Neural cell (in vitro differentiated cells): ENCODE results near the gene PNCK. TPM values are rescaled to one million over a fixed set of nuclear protein-coding genes. Genes with fewer than 3 reads are reported as not detected.
"Not testable (repeated sequence)": the region's sequence is repeated elsewhere in the genome, so short reads cannot be mapped to it uniquely, and the experiment has no call there.

Experiments used
- H2AFZ ChIP-seq: fragments of 200-600, 300-800 bp; sonication (generic), shearing (Covaris generic); 2 replicates; pipeline ENCODE4 v1.6.0; 2014; ENCODE audit warnings: low read depth, mild to moderate bottlenecking, antibody characterized with exemption, low read length, moderate library complexity
- H3F3A ChIP-seq: fragments of 200-600 bp; shearing (Covaris generic); 2 replicates; pipeline ENCODE4 v1.6.1; 2016; ENCODE audit warnings: mild to moderate bottlenecking, moderate library complexity, mixed read lengths, antibody characterized with exemption, low read length; ENCODE audit not compliant: insufficient read depth, poor library complexity, severe bottlenecking
- H3K27ac ChIP-seq: fragments of 200-600, 300-800 bp; sonication (generic), shearing (Covaris generic); 2 replicates; pipeline ENCODE4 v1.5.1; 2014; ENCODE audit warnings: mild to moderate bottlenecking, low read length, moderate library complexity
- H3K27me3 ChIP-seq: fragments of 300-800, 200-600 bp; sonication (generic), shearing (Covaris generic); 2 replicates; pipeline ENCODE4 v1.6.0; 2014; ENCODE audit warnings: mild to moderate bottlenecking, low read depth, low read length, moderate library complexity; ENCODE audit not compliant: insufficient read depth
- H3K36me3 ChIP-seq: fragments of 300-800, 200-600 bp; sonication (generic), shearing (Covaris generic); 2 replicates; pipeline ENCODE4 v1.5.1; 2014; ENCODE audit warnings: mild to moderate bottlenecking, antibody characterized with exemption, low read length, moderate library complexity; ENCODE audit not compliant: insufficient read depth
- H3K4me2 ChIP-seq: fragments of 300-800, 200-600 bp; sonication (generic), shearing (Covaris generic); 2 replicates; pipeline ENCODE4 v1.6.0; 2014; ENCODE audit warnings: mild to moderate bottlenecking, low read length
- H3K4me3 ChIP-seq: fragments of 300-800, 200-600 bp; sonication (generic), shearing (Covaris generic); 2 replicates; pipeline ENCODE4 v1.5.1; 2014; ENCODE audit warnings: mild to moderate bottlenecking, low read length, moderate library complexity
- H3K79me2 ChIP-seq: fragments of 200-600 bp; shearing (Covaris generic); replicated peaks from 2 replicates; pipeline ENCODE4 v1.6.0; 2014; ENCODE audit warnings: mild to moderate bottlenecking, low read length, moderate library complexity; ENCODE audit not compliant: insufficient read depth
- H3K9ac ChIP-seq: fragments of 300-800, 200-600 bp; sonication (generic), shearing (Covaris generic); 2 replicates; pipeline ENCODE4 v1.6.1; 2016; ENCODE audit warnings: mild to moderate bottlenecking, low read length, mixed read lengths
- H3K9me2 ChIP-seq: fragments of 200-600 bp; shearing (Covaris generic); 2 replicates; pipeline ENCODE4 v1.6.1; 2016; ENCODE audit warnings: mild to moderate bottlenecking, low read length, mixed read lengths; ENCODE audit not compliant: insufficient read depth
- H3K9me3 ChIP-seq: fragments of 200-600, 300-800 bp; sonication (generic), shearing (Covaris generic); 2 replicates; pipeline ENCODE4 v1.6.1; 2016; ENCODE audit warnings: mild to moderate bottlenecking, mixed run types, low read length, moderate library complexity, mixed read lengths
- H4K20me1 ChIP-seq: fragments of 200-600 bp; shearing (Covaris generic); 2 replicates; pipeline ENCODE4 v1.6.1; 2016; ENCODE audit warnings: mild to moderate bottlenecking, mixed run types; ENCODE audit not compliant: insufficient read depth
- CTCF ChIP-seq: fragments of 450-650 bp; IDR thresholded peaks from 2 replicates; pipeline ENCODE4 v1.5.1; 2014; ENCODE audit warnings: antibody characterized with exemption, mild to moderate bottlenecking, moderate library complexity; ENCODE audit not compliant: poor library complexity, severe bottlenecking
- EP300 ChIP-seq: fragments of 450-650 bp; conservative IDR thresholded peaks from 2 replicates; pipeline ENCODE4 v1.6.1; 2014; ENCODE audit warnings: antibody characterized with exemption, mild to moderate bottlenecking, moderate library complexity; ENCODE audit not compliant: poor library complexity, severe bottlenecking
- polyA plus RNA-seq: library from polyadenylated mRNA; depleted of rRNA; stranded (reverse); fragments of >200 nt; gene quantifications from 2 replicates; pipeline ENCODE4 v1.2.3, GENCODE V29; 2014

Gene PNCK
- polyA plus RNA-seq, 1 donor from 2014 or later: 9.5 TPM

- no peak for TF ChIP-seq CTCF
These were observed 26.8 kb upstream of the PNCK start (continued) for GRCh38 chrX:153700376-153700945.

- not testable (repeated sequence) for H3K9ac ChIP-seq, H3K36me3 ChIP-seq, H2AFZ ChIP-seq, H3K4me3 ChIP-seq, H3K79me2 ChIP-seq, H3K9me3 ChIP-seq, H3K9me2 ChIP-seq, H3K27ac ChIP-seq, H4K20me1 ChIP-seq, H3F3A ChIP-seq, H3K4me2 ChIP-seq, H3K27me3 ChIP-seq
These were observed 26.3 kb upstream of the PNCK start for GRCh38 chrX:153699784-153700371.

GRCh38 chrX:153699210-153699783 lies 25.7 kb upstream of the PNCK start:
- not testable (repeated sequence) for H3K9ac ChIP-seq, H2AFZ ChIP-seq, H3K4me3 ChIP-seq, H3K79me2 ChIP-seq, H3K36me3 ChIP-seq, H3K4me2 ChIP-seq, H3K27ac ChIP-seq, H3K27me3 ChIP-seq, H3F3A ChIP-seq, H4K20me1 ChIP-seq, H3K9me3 ChIP-seq, H3K9me2 ChIP-seq

GRCh38 chrX:153697924-153698865 lies 24.6 kb upstream of the PNCK start:
- Histone ChIP-seq H3K79me2 (no peaks in the 10 kb centered on the region), H3K27me3 (no peaks in the 10 kb centered on the region), H3K9ac (no peak overlapping the region), H3K4me3 (no peak overlapping the region), H3K36me3 (no peaks in the 10 kb centered on the region), H2AFZ (no peak overlapping the region), H3K9me3 (no peaks in the 10 kb centered on the region), H3K9me2 (no peaks in the 10 kb centered on the region), H3F3A (no peaks in the 10 kb centered on the region), H4K20me1 (no peaks in the 10 kb centered on the region), H3K27ac (no peak overlapping the region), H3K4me2 (no peak overlapping the region)
- no peak for TF ChIP-seq EP300

- not testable (repeated sequence) for H2AFZ ChIP-seq, H3K79me2 ChIP-seq, H3K27me3 ChIP-seq, H3K27ac ChIP-seq, H4K20me1 ChIP-seq, H3K4me3 ChIP-seq, H3K9me3 ChIP-seq, H3K36me3 ChIP-seq, H3F3A ChIP-seq, H3K4me2 ChIP-seq, H3K9me2 ChIP-seq, H3K9ac ChIP-seq
These were observed 23.5 kb upstream of the PNCK start for GRCh38 chrX:153696986-153697722.

GRCh38 chrX:153696538-153696937 lies 22.9 kb upstream of the PNCK start:
- H4K20me1 ChIP-seq, H3K27ac ChIP-seq, H2AFZ ChIP-seq, H3F3A ChIP-seq, H3K27me3 ChIP-seq, H3K9me3 ChIP-seq, H3K79me2 ChIP-seq, H3K36me3 ChIP-seq, H3K4me2 ChIP-seq, H3K9me2 ChIP-seq, H3K9ac ChIP-seq, H3K4me3 ChIP-seq: not testable (repeated sequence)
